Measurements from ENCODE around the gene TMEM266.
A peak's percentile ranks its signal among the peaks of the same experiment; 100 is the strongest.

The TMEM266 gene

GRCh38 chr15:76070921-76071635 lies 11.3 kb downstream of the TMEM266 start:
- DNase-seq, result no peak

GRCh38 chr15:76071806-76072205 lies 12.0 kb downstream of the TMEM266 start:
- no peak for DNase-seq

GRCh38 chr15:76073554-76073953 lies 13.8 kb downstream of the TMEM266 start:
- DNase-seq, result peak; percentile 45

GRCh38 chr15:76075046-76075445 lies 15.3 kb downstream of the TMEM266 start:
- DNase-seq, result no peak

- no peak for DNase-seq
These were observed 18.6 kb downstream of the TMEM266 start for GRCh38 chr15:76078285-76078877.

GRCh38 chr15:76084256-76084655 lies 24.5 kb downstream of the TMEM266 start:
- DNase-seq, result no peak

- DNase-seq, result no peak
These were observed 38.9 kb downstream of the TMEM266 start for GRCh38 chr15:76098685-76099084.

GRCh38 chr15:76099388-76099787 lies 39.6 kb downstream of the TMEM266 start:
- DNase-seq, result no peak

- DNase-seq, result no peak
These were observed 40.6 kb downstream of the TMEM266 start for GRCh38 chr15:76100361-76100760.

- DNase-seq, result no peak
These were observed 41.9 kb downstream of the TMEM266 start for GRCh38 chr15:76101655-76102054.

- no peak for DNase-seq
These were observed 45.6 kb downstream of the TMEM266 start for GRCh38 chr15:76105391-76105790.

GRCh38 chr15:76105911-76106310 lies 46.1 kb downstream of the TMEM266 start:
- no peak for DNase-seq

- peak; percentile 31 for DNase-seq
These were observed 47.4 kb downstream of the TMEM266 start for GRCh38 chr15:76107169-76107568.

GRCh38 chr15:76108021-76108723 lies 48.4 kb downstream of the TMEM266 start:
- DNase-seq, result no peak

GRCh38 chr15:76109046-76109445 lies 49.3 kb downstream of the TMEM266 start:
- no peak for DNase-seq

GRCh38 chr15:76114561-76114960 lies 54.8 kb downstream of the TMEM266 start:
- no peak for DNase-seq

GRCh38 chr15:76116138-76116885 lies 56.5 kb downstream of the TMEM266 start:
- no peak for DNase-seq

GRCh38 chr15:76117181-76117580 lies 57.4 kb downstream of the TMEM266 start:
- no peak for DNase-seq

GRCh38 chr15:76118767-76119166 lies 59.0 kb downstream of the TMEM266 start:
- DNase-seq, result no peak

GRCh38 chr15:76123031-76123430 lies 63.2 kb downstream of the TMEM266 start:
- no peak for DNase-seq

GRCh38 chr15:76127169-76127568 lies 67.4 kb downstream of the TMEM266 start:
- DNase-seq, result no peak

- DNase-seq, result no peak
These were observed 68.1 kb downstream of the TMEM266 start for GRCh38 chr15:76127880-76128279.

GRCh38 chr15:76134537-76134936 lies 74.8 kb downstream of the TMEM266 start:
- no peak for DNase-seq

Measured in NCI-H226 (cell line).